Stimulated activated CD8-positive, alpha-beta memory T cell treated with anti-CD3 and anti-CD28 coated beads, Interleukin-4, amount 100 ng/mL, for 48 hours (primary cell): Measurements from ENCODE around the gene MAPK1.
A peak's percentile ranks its signal among the peaks of the same experiment; 100 is the strongest.

ENCODE experiments used
- DNase-seq: peaks from one replicate; pipeline ENCODE4 v3.0.0-alpha.2; 2020

Gene MAPK1

GRCh38 chr22:21780259-21780658 is 87.2 kb downstream of the MAPK1 start:
- peak; percentile 20 for DNase-seq

- DNase-seq = no peak
These were observed 88.0 kb downstream of the MAPK1 start for GRCh38 chr22:21779444-21779843.

- DNase-seq = peak; percentile 12
These were observed 88.6 kb downstream of the MAPK1 start for GRCh38 chr22:21778705-21779363.

GRCh38 chr22:21771631-21771976 is 95.8 kb downstream of the MAPK1 start:
- DNase-seq = no peak

GRCh38 chr22:21768435-21768834 is 99.0 kb downstream of the MAPK1 start:
- DNase-seq = no peak

GRCh38 chr22:21766691-21767462 is 100.6 kb downstream of the MAPK1 start:
- peak; percentile 76 for DNase-seq

- DNase-seq = no peak
These were observed 101.4 kb downstream of the MAPK1 start for GRCh38 chr22:21765909-21766529.

- DNase-seq = peak; percentile 50
These were observed 103.2 kb downstream of the MAPK1 start for GRCh38 chr22:21764038-21764804.

- DNase-seq = peak; percentile 64
These were observed 104.5 kb downstream of the MAPK1 start for GRCh38 chr22:21762712-21763581.

GRCh38 chr22:21761994-21762680 is 105.3 kb downstream of the MAPK1 start:
- no peak for DNase-seq

GRCh38 chr22:21761086-21761485 is 106.4 kb downstream of the MAPK1 start:
- peak; percentile 54 for DNase-seq

- no peak for DNase-seq
These were observed 106.8 kb downstream of the MAPK1 start for GRCh38 chr22:21760640-21761039.

GRCh38 chr22:21759646-21760376 is 107.6 kb downstream of the MAPK1 start:
- DNase-seq = no peak

GRCh38 chr22:21759093-21759492 is 108.4 kb downstream of the MAPK1 start:
- DNase-seq = no peak

- DNase-seq = no peak
These were observed 109.2 kb downstream of the MAPK1 start for GRCh38 chr22:21758091-21758864.

- DNase-seq = no peak
These were observed 111.6 kb downstream of the MAPK1 start for GRCh38 chr22:21755851-21756284.

GRCh38 chr22:21754523-21754922 is 112.9 kb downstream of the MAPK1 start:
- no peak for DNase-seq

GRCh38 chr22:21753374-21754111 is 113.9 kb downstream of the MAPK1 start:
- DNase-seq = no peak

GRCh38 chr22:21752276-21752675 is 115.2 kb downstream of the MAPK1 start:
- DNase-seq = no peak
